Sigmoid colon (tissue), 4 donors: ENCODE measurements around the gene PDE1C.

Experiments used
- EP300 ChIP-seq, 4 donors: sonication (generic); formaldehyde crosslinking; IDR thresholded peaks; one replicate each; pipeline ENCODE4 v1.6.1; 2017; ENCODE audit warnings: antibody characterized with exemption in 4 of 4
- POLR2A ChIP-seq, 2 donors: fragments of 450-650 bp; IDR thresholded peaks; one replicate each; pipeline ENCODE4 v1.6.1; 2016; ENCODE audit warnings: antibody characterized with exemption in 2 of 2, mild to moderate bottlenecking in 2 of 2, moderate library complexity in 2 of 2
- POLR2AphosphoS5 ChIP-seq, 4 donors: sonication (generic); formaldehyde crosslinking; IDR thresholded peaks; one replicate each; pipeline ENCODE4 v1.6.1; 2017; ENCODE audit warnings: antibody characterized with exemption in 4 of 4
- TF ChIP-seq, protein P1 (sequence below), 4 experiments: fragments of 450-650 bp in 3 of 4; fragments of 200-600 bp in 1 of 4; IDR thresholded peaks; one replicate each; pipeline ENCODE4 v1.5.1; 2016 to 2019; ENCODE audit warnings: antibody characterized with exemption in 4 of 4, mild to moderate bottlenecking in 3 of 4, moderate library complexity in 2 of 4

DNA sequence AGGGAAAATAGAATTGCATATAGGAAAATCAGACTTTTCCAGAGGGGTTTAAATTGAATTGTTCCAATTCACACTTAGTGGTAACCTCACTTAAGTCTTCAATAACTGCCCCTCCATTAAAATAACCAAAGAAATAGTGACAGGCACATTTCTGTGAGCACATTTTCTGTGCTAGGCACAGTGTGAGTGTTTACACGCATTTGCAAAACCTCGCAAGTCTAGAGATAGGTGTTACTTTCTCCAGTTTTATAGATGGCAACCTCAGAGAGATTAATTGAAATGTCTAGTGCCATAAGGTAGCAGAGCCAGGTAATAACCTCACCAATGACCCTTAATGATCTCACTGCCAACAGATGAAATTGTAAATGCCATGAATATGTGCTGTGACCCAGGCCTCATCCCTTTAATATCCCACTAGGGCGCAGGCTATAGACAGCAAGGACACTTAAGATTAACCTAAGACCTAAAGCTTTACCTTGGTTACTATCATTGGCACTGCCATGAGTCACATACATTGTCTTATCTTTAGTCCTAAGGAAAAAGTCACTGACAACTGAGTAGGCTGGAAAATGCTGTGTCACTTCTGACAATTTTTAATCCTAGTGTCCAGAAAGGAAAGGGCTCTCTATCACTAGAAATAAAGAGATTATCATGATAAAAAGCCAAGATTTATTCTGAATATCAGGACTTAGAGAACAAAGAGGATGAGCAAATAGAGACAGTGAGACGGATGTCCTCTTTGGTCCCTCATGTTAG is 195.4 kb downstream of the PDE1C start:
- TF ChIP-seq, protein P1, sequence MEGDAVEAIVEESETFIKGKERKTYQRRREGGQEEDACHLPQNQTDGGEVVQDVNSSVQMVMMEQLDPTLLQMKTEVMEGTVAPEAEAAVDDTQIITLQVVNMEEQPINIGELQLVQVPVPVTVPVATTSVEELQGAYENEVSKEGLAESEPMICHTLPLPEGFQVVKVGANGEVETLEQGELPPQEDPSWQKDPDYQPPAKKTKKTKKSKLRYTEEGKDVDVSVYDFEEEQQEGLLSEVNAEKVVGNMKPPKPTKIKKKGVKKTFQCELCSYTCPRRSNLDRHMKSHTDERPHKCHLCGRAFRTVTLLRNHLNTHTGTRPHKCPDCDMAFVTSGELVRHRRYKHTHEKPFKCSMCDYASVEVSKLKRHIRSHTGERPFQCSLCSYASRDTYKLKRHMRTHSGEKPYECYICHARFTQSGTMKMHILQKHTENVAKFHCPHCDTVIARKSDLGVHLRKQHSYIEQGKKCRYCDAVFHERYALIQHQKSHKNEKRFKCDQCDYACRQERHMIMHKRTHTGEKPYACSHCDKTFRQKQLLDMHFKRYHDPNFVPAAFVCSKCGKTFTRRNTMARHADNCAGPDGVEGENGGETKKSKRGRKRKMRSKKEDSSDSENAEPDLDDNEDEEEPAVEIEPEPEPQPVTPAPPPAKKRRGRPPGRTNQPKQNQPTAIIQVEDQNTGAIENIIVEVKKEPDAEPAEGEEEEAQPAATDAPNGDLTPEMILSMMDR (IDR thresholded peaks at IDR 0.05) = no peak
- TF ChIP-seq POLR2AphosphoS5 (IDR thresholded peaks at IDR 0.05) (no peak), EP300 (IDR thresholded peaks at IDR 0.05) (no peak), POLR2A (IDR thresholded peaks at IDR 0.05) (no peak)
